Fibroblast of lung (primary cell): ENCODE data around the gene SDCCAG8. TPM values are rescaled to one million over a fixed set of nuclear protein-coding genes. Genes with fewer than 3 reads are reported as not detected.

Source experiments
- DNase-seq, 2 donors: peaks; one replicate each; pipeline versions ENCODE4 v3.0.0 to v3.0.0-alpha.2; 2010; ENCODE audit warnings: low read depth in 2 of 2
- H2AFZ ChIP-seq: 2 replicates; pipeline ENCODE4 v1.5.1; 2012; ENCODE audit warnings: low read length, control low read depth, inconsistent platforms
- H3K27ac ChIP-seq: 2 replicates; pipeline ENCODE4 v1.5.1; 2011; ENCODE audit warnings: low read length, control low read depth; ENCODE audit not compliant: insufficient read depth
- H3K27me3 ChIP-seq: 2 replicates; pipeline ENCODE4 v1.5.1; 2011; ENCODE audit warnings: mild to moderate bottlenecking, low read length; ENCODE audit not compliant: control insufficient read depth, insufficient read depth
- H3K36me3 ChIP-seq: 2 replicates; pipeline ENCODE4 v1.5.1; 2011; ENCODE audit warnings: low read length; ENCODE audit not compliant: control insufficient read depth, insufficient read depth
- H3K4me1 ChIP-seq: 2 replicates; pipeline ENCODE4 v1.5.1; 2011; ENCODE audit warnings: low read length; ENCODE audit not compliant: control insufficient read depth, insufficient read depth; ENCODE audit errors: extremely low read depth
- H3K4me2 ChIP-seq: 2 replicates; pipeline ENCODE4 v1.5.1; 2011; ENCODE audit warnings: low read length, control low read depth; ENCODE audit not compliant: insufficient read depth; ENCODE audit errors: extremely low read depth
- H3K4me3 ChIP-seq, 4 experiments: fragments of 200-600 bp in 1 of 4; sonication (generic) in 1 of 4; replicated peaks in 1 of 4; 2 replicates each; pipeline ENCODE4 v1.5.1; 2011 to 2016; ENCODE audit warnings: low read length in 4 of 4, low read depth in 3 of 4, mild to moderate bottlenecking in 3 of 4, control low read depth in 2 of 4, inconsistent platforms in 1 of 4, mixed read lengths in 1 of 4; ENCODE audit not compliant: insufficient read depth in 1 of 4; ENCODE audit errors: control extremely low read depth in 1 of 4
- H3K79me2 ChIP-seq: 2 replicates; pipeline ENCODE4 v1.5.1; 2012; ENCODE audit warnings: mild to moderate bottlenecking, low read length, inconsistent platforms; ENCODE audit not compliant: control insufficient read depth, insufficient read depth
- H3K9ac ChIP-seq: 2 replicates; pipeline ENCODE4 v1.5.1; 2011; ENCODE audit warnings: mild to moderate bottlenecking, low read length, control low read depth; ENCODE audit not compliant: insufficient read depth
- H3K9me3 ChIP-seq: 2 replicates; pipeline ENCODE4 v1.5.1; 2012; ENCODE audit warnings: low read depth, low read length; ENCODE audit not compliant: control insufficient read depth, insufficient read depth
- H4K20me1 ChIP-seq: 2 replicates; pipeline ENCODE4 v1.5.1; 2011; ENCODE audit warnings: low read length; ENCODE audit not compliant: control insufficient read depth, insufficient read depth; ENCODE audit errors: extremely low read depth
- EZH2 ChIP-seq: IDR thresholded peaks from 2 replicates; pipeline ENCODE4 v1.5.1; 2012; ENCODE audit warnings: low read length, control low read depth, mild to moderate bottlenecking; ENCODE audit errors: missing control alignments
- polyA plus RNA-seq, 2 donors: library from polyadenylated mRNA; depleted of rRNA in 1 of 2; stranded (reverse) in 1 of 2; unstranded in 1 of 2; fragments of >200 nt; gene quantifications; 2 replicates each; pipeline ENCODE4 v1.2.1, GENCODE V29; 2011 to 2012; ENCODE audit warnings: missing spikeins in 1 of 2
- total RNA-seq: library from RNA; depleted of rRNA; stranded (reverse); fragments of >200 nt; gene quantifications from 2 replicates; pipeline ENCODE4 v1.2.1, GENCODE V29; 2014
- TF ChIP-seq, protein P1 (sequence below), 2 donors: IDR thresholded peaks in 1 of 2; conservative IDR thresholded peaks in 1 of 2; 1 replicate in 1 of 2; 2 replicates in 1 of 2; pipeline ENCODE4 v1.5.1; 2011 to 2012; ENCODE audit warnings: low read length in 2 of 2, control low read depth in 1 of 2, inconsistent platforms in 1 of 2, low read depth in 1 of 2, mild to moderate bottlenecking in 1 of 2

The SDCCAG8 gene
- total and polyA plus RNA-seq, 2 donors (not counting 1 experiment from before 2014, with no cell fraction given): 34.8 to 53.2 TPM

DNA sequence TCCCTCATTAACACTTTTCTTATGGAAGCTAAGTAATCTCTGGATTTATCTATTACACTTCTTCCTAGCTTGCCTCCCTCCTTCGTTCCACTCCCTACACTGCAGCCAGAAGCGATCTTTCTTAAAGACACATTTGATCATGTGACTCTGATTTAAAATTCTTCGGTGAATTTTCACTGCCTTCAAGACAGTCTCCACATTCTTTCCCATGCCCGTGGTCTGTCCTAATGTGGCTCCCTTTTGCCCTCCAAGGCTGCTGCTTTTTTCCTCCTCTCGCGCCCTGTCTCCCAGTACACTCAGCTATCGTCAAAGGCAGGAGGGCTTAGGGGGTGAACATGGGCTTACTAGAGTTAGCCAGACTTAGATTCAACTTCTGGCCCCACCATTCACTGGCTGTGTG is 64.4 kb downstream of the SDCCAG8 start:
- no peak overlapping the region for H3K4me3 ChIP-seq
- no peaks in the 10 kb centered on the region for H3K4me1 ChIP-seq
- no peak overlapping the region for H3K4me2 ChIP-seq
- H3K27ac ChIP-seq: no peak overlapping the region
- no peaks in the 10 kb centered on the region for H3K9me3 ChIP-seq
- no peaks in the 10 kb centered on the region for H3K79me2 ChIP-seq
- TF ChIP-seq, protein P1, sequence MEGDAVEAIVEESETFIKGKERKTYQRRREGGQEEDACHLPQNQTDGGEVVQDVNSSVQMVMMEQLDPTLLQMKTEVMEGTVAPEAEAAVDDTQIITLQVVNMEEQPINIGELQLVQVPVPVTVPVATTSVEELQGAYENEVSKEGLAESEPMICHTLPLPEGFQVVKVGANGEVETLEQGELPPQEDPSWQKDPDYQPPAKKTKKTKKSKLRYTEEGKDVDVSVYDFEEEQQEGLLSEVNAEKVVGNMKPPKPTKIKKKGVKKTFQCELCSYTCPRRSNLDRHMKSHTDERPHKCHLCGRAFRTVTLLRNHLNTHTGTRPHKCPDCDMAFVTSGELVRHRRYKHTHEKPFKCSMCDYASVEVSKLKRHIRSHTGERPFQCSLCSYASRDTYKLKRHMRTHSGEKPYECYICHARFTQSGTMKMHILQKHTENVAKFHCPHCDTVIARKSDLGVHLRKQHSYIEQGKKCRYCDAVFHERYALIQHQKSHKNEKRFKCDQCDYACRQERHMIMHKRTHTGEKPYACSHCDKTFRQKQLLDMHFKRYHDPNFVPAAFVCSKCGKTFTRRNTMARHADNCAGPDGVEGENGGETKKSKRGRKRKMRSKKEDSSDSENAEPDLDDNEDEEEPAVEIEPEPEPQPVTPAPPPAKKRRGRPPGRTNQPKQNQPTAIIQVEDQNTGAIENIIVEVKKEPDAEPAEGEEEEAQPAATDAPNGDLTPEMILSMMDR (conservative IDR thresholded peaks at IDR 0.05 in 1 of 2, IDR thresholded peaks at IDR 0.05 in 1 of 2; ENCODE audit: low read depth in 1 of 2, low read length in 2 of 2): no peak
- no peak for TF ChIP-seq EZH2
- no peak overlapping the region for H3K9ac ChIP-seq
- H2AFZ ChIP-seq: no peak overlapping the region
- no peaks in the 10 kb centered on the region for H3K27me3 ChIP-seq
- H4K20me1 ChIP-seq: no peaks in the 10 kb centered on the region
- peak in 1 of 2 donors; percentile 21 for DNase-seq
- peaks cover 2% of the 10 kb centered on the region for H3K36me3 ChIP-seq

DNA sequence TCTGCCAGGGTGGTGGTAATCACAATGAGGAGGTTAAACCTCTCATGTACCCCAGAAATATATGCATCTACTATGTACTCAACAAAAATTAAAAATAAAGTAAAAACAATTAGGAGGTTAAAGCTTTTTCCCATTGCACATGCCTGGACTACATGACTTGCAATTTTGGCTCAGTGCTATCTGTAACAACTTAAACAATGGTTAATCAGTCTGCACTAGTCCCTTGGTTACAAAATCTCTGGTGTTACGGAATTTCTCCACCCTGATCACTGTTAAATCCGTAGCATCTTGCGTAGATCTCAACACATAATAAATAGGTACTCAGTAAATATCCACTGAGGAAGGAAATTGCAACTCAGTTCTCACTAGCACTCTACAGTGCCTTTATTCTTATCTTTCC is 66.5 kb downstream of the SDCCAG8 start:
- Histone ChIP-seq H4K20me1 (no peaks in the 10 kb centered on the region), H3K4me1 (no peaks in the 10 kb centered on the region), H2AFZ (no peak overlapping the region), H3K9me3 (no peaks in the 10 kb centered on the region), H3K36me3 (peaks cover 2% of the 10 kb centered on the region), H3K27me3 (no peaks in the 10 kb centered on the region), H3K4me3 (no peak overlapping the region), H3K27ac (no peak overlapping the region), H3K79me2 (no peaks in the 10 kb centered on the region), H3K9ac (no peak overlapping the region), H3K4me2 (no peak overlapping the region)
- TF ChIP-seq, protein P1 (conservative IDR thresholded peaks at IDR 0.05 in 1 of 2, IDR thresholded peaks at IDR 0.05 in 1 of 2; ENCODE audit: low read depth in 1 of 2, low read length in 2 of 2): no peak
- DNase-seq: no peak

DNA sequence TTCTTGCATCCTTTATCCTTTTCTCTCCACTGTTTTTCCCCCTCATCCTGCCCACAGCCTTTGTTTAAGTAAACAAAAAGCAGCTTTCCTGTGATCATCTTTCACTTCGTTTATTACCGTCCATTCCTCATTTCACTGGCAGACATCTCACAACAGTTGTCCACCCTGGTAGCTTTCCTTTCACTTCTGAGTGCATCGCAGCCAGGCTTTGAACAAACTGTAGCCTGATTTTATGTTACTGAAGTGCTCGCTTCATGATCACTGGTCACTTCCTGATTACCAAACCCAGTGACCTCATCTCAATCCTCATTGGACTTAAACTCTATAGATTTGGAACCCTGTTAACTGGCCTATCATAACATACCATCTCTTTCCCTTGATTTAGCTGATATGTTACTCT is 67.7 kb downstream of the SDCCAG8 start:
- TF ChIP-seq, protein P1 (conservative IDR thresholded peaks at IDR 0.05 in 1 of 2, IDR thresholded peaks at IDR 0.05 in 1 of 2; ENCODE audit: low read depth in 1 of 2, low read length in 2 of 2): no peak
- TF ChIP-seq EZH2: no peak
- H2AFZ ChIP-seq: no peak overlapping the region
- DNase-seq: no peak

More for the DNA sequence above, 67.7 kb downstream of the SDCCAG8 start:
- Histone ChIP-seq H3K4me3 (no peak overlapping the region), H3K4me1 (no peaks in the 10 kb centered on the region), H3K27me3 (no peaks in the 10 kb centered on the region), H3K9ac (no peak overlapping the region), H3K36me3 (no peaks in the 10 kb centered on the region), H3K27ac (no peak overlapping the region), H4K20me1 (no peaks in the 10 kb centered on the region), H3K79me2 (no peaks in the 10 kb centered on the region), H3K9me3 (no peaks in the 10 kb centered on the region), H3K4me2 (no peak overlapping the region)
